ENCODE data around the gene ARID1B.

The ARID1B gene

GRCh38 chr6:156849806-156850205 lies 72.6 kb downstream of the ARID1B start:
- no peak for DNase-seq (ENCODE audit: low read depth in 1 of 2, low spot score in 1 of 2)

- DNase-seq (ENCODE audit: low read depth in 1 of 2, low spot score in 1 of 2) = no peak
Observed at GRCh38 chr6:156850353-156850752, 73.2 kb downstream of the ARID1B start.

GRCh38 chr6:156851454-156851921 lies 74.3 kb downstream of the ARID1B start:
- no peak for DNase-seq (ENCODE audit: low read depth in 1 of 2, low spot score in 1 of 2)

GRCh38 chr6:156852147-156852857 lies 75.1 kb downstream of the ARID1B start:
- DNase-seq (ENCODE audit: low read depth in 1 of 2, low spot score in 1 of 2) = no peak

- DNase-seq (ENCODE audit: low read depth in 1 of 2, low spot score in 1 of 2) = no peak
Observed at GRCh38 chr6:156852858-156853216, 75.7 kb downstream of the ARID1B start.

- DNase-seq (ENCODE audit: low read depth in 1 of 2, low spot score in 1 of 2) = no peak
Observed at GRCh38 chr6:156853733-156854132, 76.6 kb downstream of the ARID1B start.

- DNase-seq (ENCODE audit: low read depth in 1 of 2, low spot score in 1 of 2) = no peak
Observed at GRCh38 chr6:156854466-156855161, 77.4 kb downstream of the ARID1B start.

- DNase-seq (ENCODE audit: low read depth in 1 of 2, low spot score in 1 of 2) = no peak
Observed at GRCh38 chr6:156857573-156857972, 80.4 kb downstream of the ARID1B start.

- DNase-seq (ENCODE audit: low read depth in 1 of 2, low spot score in 1 of 2) = no peak
Observed at GRCh38 chr6:156859686-156860085, 82.5 kb downstream of the ARID1B start.

GRCh38 chr6:156862711-156863110 lies 85.5 kb downstream of the ARID1B start:
- no peak for DNase-seq (ENCODE audit: low read depth in 1 of 2, low spot score in 1 of 2)

GRCh38 chr6:156863504-156863903 lies 86.3 kb downstream of the ARID1B start:
- DNase-seq (ENCODE audit: low read depth in 1 of 2, low spot score in 1 of 2) = no peak

GRCh38 chr6:156864557-156864956 lies 87.4 kb downstream of the ARID1B start:
- DNase-seq (ENCODE audit: low read depth in 1 of 2, low spot score in 1 of 2) = no peak

GRCh38 chr6:156865019-156865629 lies 87.9 kb downstream of the ARID1B start:
- no peak for DNase-seq (ENCODE audit: low read depth in 1 of 2, low spot score in 1 of 2)

- no peak for DNase-seq (ENCODE audit: low read depth in 1 of 2, low spot score in 1 of 2)
Observed at GRCh38 chr6:156866220-156867015, 89.2 kb downstream of the ARID1B start.

GRCh38 chr6:156867121-156867520 lies 89.9 kb downstream of the ARID1B start:
- DNase-seq (ENCODE audit: low read depth in 1 of 2, low spot score in 1 of 2) = no peak

GRCh38 chr6:156868385-156868784 lies 91.2 kb downstream of the ARID1B start:
- no peak for DNase-seq (ENCODE audit: low read depth in 1 of 2, low spot score in 1 of 2)

- DNase-seq (ENCODE audit: low read depth in 1 of 2, low spot score in 1 of 2) = no peak
Observed at GRCh38 chr6:156869980-156870398, 92.8 kb downstream of the ARID1B start.

- DNase-seq (ENCODE audit: low read depth in 1 of 2, low spot score in 1 of 2) = no peak
Observed at GRCh38 chr6:156870924-156871539, 93.9 kb downstream of the ARID1B start.

GRCh38 chr6:156872903-156873302 lies 95.7 kb downstream of the ARID1B start:
- DNase-seq (ENCODE audit: low read depth in 1 of 2, low spot score in 1 of 2) = no peak

- no peak for DNase-seq (ENCODE audit: low read depth in 1 of 2, low spot score in 1 of 2)
Observed at GRCh38 chr6:156873654-156874380, 96.6 kb downstream of the ARID1B start.

Data from activated T-helper 1 cell treated with anti-CD3 and anti-CD28 coated beads, Interleukin-2, amount 50 U/mL, for 16 hours (primary cell).